RWPE2 (cell line): Measurements from ENCODE around the gene AKAP12.

Experiments used
- ATAC-seq: fragments of 200-7000 bp; cut with Tn5 transposase; 3 replicates; pipeline ENCODE4 v1.9.1; 2021; ENCODE audit warnings: low read depth
- DNase-seq: peaks from one replicate; pipeline ENCODE4 v3.0.0-alpha.2; 2020; ENCODE audit warnings: low spot score
- H3K27ac ChIP-seq: fragments of 450-650 bp; 2 replicates; pipeline ENCODE4 v1.5.1; 2017; ENCODE audit warnings: mild to moderate bottlenecking; ENCODE audit not compliant: poor library complexity, severe bottlenecking
- H3K27me3 ChIP-seq: fragments of 250-450 bp; sonication (Bioruptor Pico); 2 replicates; pipeline ENCODE4 v1.5.1; 2021; ENCODE audit warnings: mild to moderate bottlenecking, moderate library complexity; ENCODE audit not compliant: insufficient read depth, poor library complexity, severe bottlenecking
- H3K36me3 ChIP-seq: fragments of 250-450 bp; sonication (Bioruptor Pico); 2 replicates; pipeline ENCODE4 v1.5.1; 2020; ENCODE audit warnings: low read depth, mild to moderate bottlenecking, moderate library complexity
- H3K4me1 ChIP-seq: fragments of 250-450 bp; sonication (Bioruptor Pico); 2 replicates; pipeline ENCODE4 v1.5.1; 2021; ENCODE audit warnings: mild to moderate bottlenecking, moderate library complexity; ENCODE audit not compliant: insufficient read depth, poor library complexity, severe bottlenecking
- H3K4me3 ChIP-seq: fragments of 250-450 bp; sonication (Bioruptor Pico); 2 replicates; pipeline ENCODE4 v1.5.1; 2021; ENCODE audit warnings: mild to moderate bottlenecking, moderate library complexity; ENCODE audit not compliant: severe bottlenecking
- H3K9me3 ChIP-seq: fragments of 250-450 bp; sonication (Bioruptor Pico); 2 replicates; pipeline ENCODE4 v1.5.1; 2021; ENCODE audit warnings: mild to moderate bottlenecking, moderate library complexity; ENCODE audit not compliant: severe bottlenecking
- CTCF ChIP-seq: fragments of 450-650 bp; IDR thresholded peaks from one replicate; pipeline ENCODE4 v1.5.1; 2017; ENCODE audit warnings: mild to moderate bottlenecking, moderate library complexity; ENCODE audit not compliant: poor library complexity, severe bottlenecking

AKAP12 gene

GRCh38 chr6:151349651-151350270, 110.0 kb downstream of the AKAP12 start:
- Histone ChIP-seq H3K9me3 (no peaks in the 10 kb centered on the region), H3K27me3 (no peaks in the 10 kb centered on the region), H3K36me3 (no peaks in the 10 kb centered on the region), H3K27ac (no peak overlapping the region), H3K4me3 (no peak overlapping the region), H3K4me1 (no peaks in the 10 kb centered on the region)
- no peak for TF ChIP-seq CTCF
- no peak for ATAC-seq
- no peak for DNase-seq

GRCh38 chr6:151350442-151351145, 110.8 kb downstream of the AKAP12 start:
- H3K4me3 ChIP-seq, result no peak overlapping the region
- H3K4me1 ChIP-seq, result no peaks in the 10 kb centered on the region
- H3K9me3 ChIP-seq, result no peaks in the 10 kb centered on the region
- H3K36me3 ChIP-seq, result no peaks in the 10 kb centered on the region
- DNase-seq (no peak), ATAC-seq (no peak)
- no peak overlapping the region for H3K27ac ChIP-seq
- no peak for TF ChIP-seq CTCF
- no peaks in the 10 kb centered on the region for H3K27me3 ChIP-seq

GRCh38 chr6:151351146-151351700, 111.5 kb downstream of the AKAP12 start:
- H3K4me3 ChIP-seq, result no peak overlapping the region
- DNase-seq (no peak), ATAC-seq (no peak)
- H3K36me3 ChIP-seq, result no peaks in the 10 kb centered on the region; the same call in 1 of the 2 replicates
- no peaks in the 10 kb centered on the region for H3K4me1 ChIP-seq
- H3K9me3 ChIP-seq, result no peaks in the 10 kb centered on the region
- no peaks in the 10 kb centered on the region for H3K27me3 ChIP-seq
- no peak for TF ChIP-seq CTCF
- no peak overlapping the region for H3K27ac ChIP-seq

- Histone ChIP-seq H3K27ac (no peak overlapping the region), H3K4me1 (no peaks in the 10 kb centered on the region), H3K4me3 (no peak overlapping the region), H3K9me3 (no peaks in the 10 kb centered on the region), H3K36me3 (no peaks in the 10 kb centered on the region; the same call in 1 of the 2 replicates), H3K27me3 (no peaks in the 10 kb centered on the region)
- DNase-seq, result no peak
- no peak for TF ChIP-seq CTCF
- ATAC-seq, result no peak
Measured at GRCh38 chr6:151351731-151352130, 112.0 kb downstream of the AKAP12 start.
